Esophagus (tissue), 2 donors: Measurements from ENCODE around the gene DHX29. TPM values are rescaled to one million over a fixed set of nuclear protein-coding genes. Genes with fewer than 3 reads are reported as not detected.

Experiments
- H3K27ac ChIP-seq, 2 donors: one replicate each; pipeline ENCODE4 v1.5.1; 2013; ENCODE audit warnings: low read depth in 2 of 2, mild to moderate bottlenecking in 2 of 2, inconsistent platforms in 1 of 2, low read length in 1 of 2, moderate library complexity in 1 of 2
- H3K27me3 ChIP-seq, 2 donors: one replicate each; pipeline ENCODE4 v1.6.1; 2013; ENCODE audit warnings: low read length in 2 of 2, control low read depth in 1 of 2, mild to moderate bottlenecking in 1 of 2; ENCODE audit not compliant: insufficient read depth in 2 of 2, control insufficient read depth in 1 of 2
- H3K36me3 ChIP-seq, 2 donors: one replicate each; pipeline ENCODE4 v1.6.1; 2013; ENCODE audit warnings: low read length in 1 of 2; ENCODE audit not compliant: control insufficient read depth in 2 of 2, insufficient read depth in 2 of 2
- H3K4me1 ChIP-seq, 2 donors: one replicate each; pipeline ENCODE4 v1.6.1; 2013; ENCODE audit warnings: low read length in 1 of 2; ENCODE audit not compliant: control insufficient read depth in 2 of 2, insufficient read depth in 2 of 2
- H3K4me3 ChIP-seq, 2 donors: one replicate each; pipeline ENCODE4 v1.5.1; 2013; ENCODE audit warnings: low read length in 2 of 2, mild to moderate bottlenecking in 2 of 2, low read depth in 1 of 2, moderate library complexity in 1 of 2
- H3K9me3 ChIP-seq, 2 donors: one replicate each; pipeline ENCODE4 v1.6.1; 2013; ENCODE audit warnings: mild to moderate bottlenecking in 2 of 2, low read depth in 1 of 2, low read length in 1 of 2, moderate library complexity in 1 of 2; ENCODE audit not compliant: control insufficient read depth in 2 of 2, insufficient read depth in 1 of 2
- WGBS, 2 donors: extraction: QIAGEN DNeasy Blood & Tissue Kit; methylation state at CpG; one replicate each; pipeline ENCODE4 v1.1.7; 2013; 5-methylcytosine and 5-hydroxymethylcytosine counted together
- polyA plus RNA-seq, 2 donors: library from polyadenylated mRNA; stranded (reverse); fragments of 200-250 nt; gene quantifications; one replicate each; pipeline ENCODE4 v1.2.3, GENCODE V29; 2013
- donor health status: healthy with polysubstance abuse.
- donor health status: Bipolar disorder and iron deficiency.

The DHX29 gene
- 10 to 100 TPM in 1 of 2 donors, 1 to 10 TPM in 1; 5.0 to 11.0 TPM for polyA plus RNA-seq

GRCh38 chr5:55307383-55308253, at the start of gene DHX29, which contains the start of gene MTREX:
DHX29 (minus strand) TSS chr5:55307694; CDS start chr5:55307573, 121 bp downstream.
MTREX (plus strand) TSS chr5:55307989; CDS start chr5:55308014, 25 bp downstream.
- WGBS, 2 donors, result 0 to 1% methylated on average over 62 of the region's 62 CpGs
- Histone ChIP-seq H3K27me3 (no peaks in the 10 kb centered on the region), H3K9me3 (no peaks in the 10 kb centered on the region), H3K4me1 (no peaks in the 10 kb centered on the region), H3K36me3 (no peaks in the 10 kb centered on the region), H3K4me3 (peak within 1 kb of the TSS; percentile 73 to 84), H3K27ac (peak within 1 kb of the TSS; percentile 92 to 99)

- Histone ChIP-seq H3K27me3 (no peaks in the 10 kb centered on the region), H3K9me3 (no peaks in the 10 kb centered on the region), H3K27ac (no peak overlapping the region), H3K4me1 (no peaks in the 10 kb centered on the region), H3K36me3 (peaks cover 24% of the 10 kb centered on the region in 2 donors), H3K4me3 (no peak overlapping the region)
- 98 to 99% methylated on average over 4 of the region's 4 CpGs for WGBS, 2 donors
Observed at GRCh38 chr5:55356896-55357295, 49.4 kb upstream of the DHX29 start.

- WGBS, 2 donors, result 84 to 89% methylated on average over 1 of the region's 1 CpG
- H3K27ac ChIP-seq, result no peak overlapping the region
- H3K27me3 ChIP-seq, result no peaks in the 10 kb centered on the region
- H3K9me3 ChIP-seq, result no peaks in the 10 kb centered on the region
- peaks cover 3 to 14% of the 10 kb centered on the region in 2 donors for H3K36me3 ChIP-seq
- H3K4me3 ChIP-seq, result no peak overlapping the region
- H3K4me1 ChIP-seq, result no peaks in the 10 kb centered on the region
Observed at GRCh38 chr5:55350754-55351153, 43.3 kb upstream of the DHX29 start.

- peaks cover 0 to 4% of the 10 kb centered on the region in 2 donors for H3K36me3 ChIP-seq
- 90 to 93% methylated on average over 3 of the region's 3 CpGs for WGBS, 2 donors
Observed at GRCh38 chr5:55347786-55348185, 40.3 kb upstream of the DHX29 start.

GRCh38 chr5:55345327-55345726, 37.8 kb upstream of the DHX29 start:
- peaks cover 0 to 4% of the 10 kb centered on the region in 2 donors for H3K36me3 ChIP-seq
- no peaks in the 10 kb centered on the region for H3K27me3 ChIP-seq

More at GRCh38 chr5:55347786-55348185, 40.3 kb upstream of the DHX29 start:
- H3K4me3 ChIP-seq, result no peak overlapping the region
- H3K9me3 ChIP-seq, result no peaks in the 10 kb centered on the region
- no peak overlapping the region for H3K27ac ChIP-seq
- no peaks in the 10 kb centered on the region for H3K4me1 ChIP-seq
- no peaks in the 10 kb centered on the region for H3K27me3 ChIP-seq

GRCh38 chr5:55344392-55344992, 37.0 kb upstream of the DHX29 start:
- H3K4me3 ChIP-seq, result no peak overlapping the region
- H3K36me3 ChIP-seq, result peaks cover 0 to 4% of the 10 kb centered on the region in 2 donors
- WGBS, 2 donors, result 36 to 45% methylated on average over 2 of the region's 2 CpGs
- no peak overlapping the region for H3K27ac ChIP-seq
- no peaks in the 10 kb centered on the region for H3K9me3 ChIP-seq
- no peaks in the 10 kb centered on the region for H3K4me1 ChIP-seq
- no peaks in the 10 kb centered on the region for H3K27me3 ChIP-seq

More at GRCh38 chr5:55345327-55345726, 37.8 kb upstream of the DHX29 start:
- WGBS, 2 donors, result 75 to 96% methylated on average over 4 of the region's 4 CpGs
- Histone ChIP-seq H3K27ac (no peak overlapping the region), H3K4me1 (no peaks in the 10 kb centered on the region), H3K4me3 (no peak overlapping the region), H3K9me3 (no peaks in the 10 kb centered on the region)

- H3K4me1 ChIP-seq, result no peaks in the 10 kb centered on the region
- H3K27ac ChIP-seq, result no peak overlapping the region
- H3K9me3 ChIP-seq, result no peaks in the 10 kb centered on the region
- H3K4me3 ChIP-seq, result no peak overlapping the region
- H3K36me3 ChIP-seq, result peaks cover 0 to 4% of the 10 kb centered on the region in 2 donors
- 66 to 82% methylated on average over 1 of the region's 1 CpG for WGBS, 2 donors
- H3K27me3 ChIP-seq, result no peaks in the 10 kb centered on the region
Observed at GRCh38 chr5:55343609-55344008, 36.1 kb upstream of the DHX29 start.

- H3K9me3 ChIP-seq, result no peaks in the 10 kb centered on the region
- no peak overlapping the region for H3K27ac ChIP-seq
- WGBS, 2 donors, result 87 to 90% methylated on average over 4 of the region's 4 CpGs
- H3K27me3 ChIP-seq, result no peaks in the 10 kb centered on the region
- H3K36me3 ChIP-seq, result peaks cover 0 to 4% of the 10 kb centered on the region in 2 donors
- H3K4me3 ChIP-seq, result no peak overlapping the region
- no peaks in the 10 kb centered on the region for H3K4me1 ChIP-seq
Observed at GRCh38 chr5:55343107-55343506, 35.6 kb upstream of the DHX29 start.

GRCh38 chr5:55338810-55339243, 31.3 kb upstream of the DHX29 start:
- Histone ChIP-seq H3K36me3 (no peaks in the 10 kb centered on the region), H3K4me1 (no peaks in the 10 kb centered on the region), H3K4me3 (no peak overlapping the region), H3K27ac (no peak overlapping the region), H3K27me3 (no peaks in the 10 kb centered on the region), H3K9me3 (no peaks in the 10 kb centered on the region)
- 77 to 88% methylated on average over 5 of the region's 5 CpGs for WGBS, 2 donors
